HG03571 (cell line): ENCODE measurements around the gene FBXW7.

ENCODE experiments used
- ATAC-seq: cut with Tn5 transposase; IDR thresholded peaks from one replicate; pipeline ENCODE4 v1.9.1; 2021; ENCODE audit not compliant: unreplicated experiment

The FBXW7 gene

GRCh38 chr4:152344001-152344400, 191.9 kb downstream of the FBXW7 start:
- ATAC-seq = no peak

GRCh38 chr4:152342293-152342692, 193.6 kb downstream of the FBXW7 start:
- no peak for ATAC-seq

DNA sequence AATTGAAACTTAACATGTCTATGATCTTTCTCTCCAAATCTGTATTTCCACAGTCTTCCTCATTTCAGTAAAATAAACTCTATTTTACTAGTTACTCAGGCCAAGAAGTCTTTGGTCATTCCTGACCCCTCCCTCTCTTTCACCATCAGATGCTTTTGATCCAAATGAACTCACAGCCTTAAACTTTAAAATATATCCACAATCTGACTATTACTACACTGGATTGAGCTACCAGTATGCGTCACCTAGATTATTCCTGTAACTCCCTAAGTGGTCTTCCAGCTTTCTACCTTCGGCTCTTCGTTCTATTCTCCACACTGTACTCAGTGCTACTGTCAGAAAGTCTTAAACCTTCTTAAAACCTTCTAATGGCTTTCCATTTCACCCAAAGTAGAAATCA, 195.1 kb downstream of the FBXW7 start:
- no peak for ATAC-seq

DNA sequence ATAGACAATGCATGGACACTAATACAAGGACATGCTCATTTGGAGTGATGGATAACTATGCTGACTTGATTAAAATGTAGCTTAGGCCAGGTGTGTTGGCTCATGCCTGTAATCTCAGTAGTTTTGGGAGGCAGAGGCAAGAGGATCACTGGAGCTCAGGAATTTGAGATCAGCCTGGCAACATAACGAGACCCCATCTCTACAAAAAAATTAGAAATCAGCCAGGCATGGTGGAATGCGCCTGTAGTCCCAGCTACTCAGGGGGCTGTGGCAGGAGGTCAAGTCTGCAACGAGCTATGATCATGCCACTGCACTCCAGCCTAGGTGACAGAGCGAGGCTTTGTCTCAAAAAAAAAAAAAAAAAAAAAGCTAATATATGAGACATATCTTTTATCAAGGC, 196.3 kb downstream of the FBXW7 start:
- ATAC-seq = no peak

- no peak for ATAC-seq
Observed at GRCh38 chr4:152334931-152335330, 201.0 kb downstream of the FBXW7 start.

- ATAC-seq = no peak
Observed at GRCh38 chr4:152331042-152331441, 204.8 kb downstream of the FBXW7 start.

DNA sequence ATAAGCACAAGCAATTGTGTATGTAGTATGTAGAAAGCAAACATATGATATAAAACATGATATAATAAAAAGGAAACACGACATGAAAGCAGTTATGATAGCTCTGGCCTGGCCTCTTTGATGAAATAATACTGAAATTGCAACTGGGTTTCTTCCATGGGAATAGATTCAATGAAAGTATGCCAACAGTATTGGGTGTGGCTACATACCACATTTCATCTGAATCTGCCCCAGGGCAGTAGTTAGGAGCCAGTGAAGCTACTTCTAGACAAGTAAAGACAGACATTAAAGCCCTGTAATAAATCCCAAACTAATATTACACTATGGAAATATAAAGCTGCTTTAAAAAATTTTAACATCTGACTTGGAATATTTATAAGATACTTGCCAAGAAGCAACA, 207.3 kb downstream of the FBXW7 start:
- ATAC-seq = no peak

DNA sequence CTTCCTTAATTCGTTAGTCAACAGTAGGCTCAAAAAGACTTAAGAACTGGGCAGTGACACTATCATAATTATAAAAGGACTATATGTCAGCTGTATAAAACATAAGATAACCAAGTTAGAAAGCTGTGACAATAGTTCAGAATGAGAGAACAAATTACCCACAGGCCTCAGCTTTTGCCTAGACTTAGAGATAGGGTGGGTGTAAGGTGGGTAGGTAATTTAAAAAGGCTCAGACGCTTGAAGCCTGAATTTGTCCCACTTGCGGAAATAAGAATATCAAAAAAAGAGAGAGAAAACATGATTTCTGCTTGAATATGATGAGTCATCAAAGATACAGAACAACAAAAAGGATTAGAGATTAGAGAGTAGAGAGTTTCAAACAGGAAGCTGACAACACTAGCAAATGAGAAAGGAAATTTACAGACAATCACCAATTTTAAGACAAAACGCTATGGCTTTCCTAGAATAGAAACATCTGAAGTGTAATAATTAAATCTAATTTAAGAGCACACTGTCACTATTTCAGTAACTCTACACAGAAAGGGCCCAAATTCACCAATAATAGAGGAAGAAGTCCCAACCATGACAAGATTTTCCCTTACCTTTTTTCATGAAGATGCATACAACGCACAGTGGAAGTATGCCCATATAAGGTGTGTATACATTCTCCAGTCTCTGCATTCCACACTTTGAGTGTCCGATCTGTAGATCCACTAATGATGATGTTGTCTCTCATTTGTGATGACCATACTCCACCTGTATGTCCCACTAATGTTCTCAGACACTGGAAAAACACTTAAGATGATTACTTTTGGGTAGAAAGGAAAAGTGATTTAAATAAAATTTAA, 208.1 kb downstream of the FBXW7 start:
- ATAC-seq = no peak

- no peak for ATAC-seq
Observed at GRCh38 chr4:152325831-152326230, 210.1 kb downstream of the FBXW7 start.

DNA sequence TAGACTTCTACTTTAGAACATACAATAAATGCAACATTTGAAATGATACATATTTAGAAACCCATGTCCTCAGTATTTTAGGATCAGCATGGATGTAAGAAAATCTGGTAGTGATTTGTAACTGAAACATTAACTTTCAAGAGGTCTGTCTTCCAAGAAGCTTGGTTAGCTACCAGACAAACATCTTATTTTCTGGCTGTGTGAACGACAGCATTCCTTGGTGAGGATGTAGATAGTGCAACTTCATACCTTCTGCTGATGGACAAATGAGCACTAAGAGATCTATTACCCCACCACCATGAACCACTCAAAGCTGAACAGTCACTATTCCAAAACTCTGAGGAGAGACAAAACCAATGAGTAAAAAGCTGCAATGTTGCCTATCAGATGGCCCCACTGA, 212.7 kb downstream of the FBXW7 start:
- no peak for ATAC-seq

GRCh38 chr4:152322656-152323055, 213.2 kb downstream of the FBXW7 start:
- ATAC-seq = no peak

- ATAC-seq = no peak
Observed at GRCh38 chr4:152321923-152322322, 214.0 kb downstream of the FBXW7 start.

DNA sequence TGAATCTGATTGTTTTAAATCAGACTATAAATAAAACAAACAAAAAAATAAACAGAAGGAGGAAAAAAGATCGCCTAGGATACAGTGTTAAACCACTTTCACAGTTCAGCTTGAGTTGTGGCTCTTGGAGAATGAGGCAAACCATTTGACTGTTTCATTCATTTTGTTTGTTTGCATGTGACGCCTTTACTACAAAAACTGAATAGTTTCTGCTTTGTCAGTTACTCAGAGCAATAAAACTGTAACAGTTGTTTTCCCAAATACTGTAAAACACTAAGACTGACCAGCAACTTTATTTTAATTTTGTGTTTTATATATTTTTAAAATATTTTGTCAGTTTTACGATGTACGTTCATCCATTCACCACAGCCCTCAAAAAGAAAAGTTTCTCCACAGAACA, 214.5 kb downstream of the FBXW7 start:
- no peak for ATAC-seq

- no peak for ATAC-seq
Observed at GRCh38 chr4:152316969-152317368, 218.9 kb downstream of the FBXW7 start.

DNA sequence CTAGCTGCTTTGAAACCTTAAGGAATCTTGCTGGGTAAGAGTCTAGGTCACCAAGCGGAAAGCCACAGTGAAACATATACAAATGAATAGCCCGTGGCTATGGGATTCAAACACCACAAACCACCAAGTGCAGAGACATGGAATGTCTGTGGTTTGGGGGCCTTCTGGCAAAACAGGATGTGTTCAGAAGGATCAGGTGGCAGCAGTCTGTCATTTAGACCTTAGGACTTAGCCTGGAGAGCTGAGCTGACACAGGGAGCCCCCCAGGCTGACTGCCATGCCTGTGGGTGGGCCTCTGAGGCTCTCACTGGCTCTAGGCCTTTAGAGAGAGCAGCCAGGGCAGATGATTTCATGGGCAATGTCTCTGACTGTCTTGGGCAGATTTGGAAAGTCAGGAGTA, 225.6 kb downstream of the FBXW7 start:
- ATAC-seq = no peak

- ATAC-seq = no peak
Observed at GRCh38 chr4:152309418-152309817, 226.5 kb downstream of the FBXW7 start.

DNA sequence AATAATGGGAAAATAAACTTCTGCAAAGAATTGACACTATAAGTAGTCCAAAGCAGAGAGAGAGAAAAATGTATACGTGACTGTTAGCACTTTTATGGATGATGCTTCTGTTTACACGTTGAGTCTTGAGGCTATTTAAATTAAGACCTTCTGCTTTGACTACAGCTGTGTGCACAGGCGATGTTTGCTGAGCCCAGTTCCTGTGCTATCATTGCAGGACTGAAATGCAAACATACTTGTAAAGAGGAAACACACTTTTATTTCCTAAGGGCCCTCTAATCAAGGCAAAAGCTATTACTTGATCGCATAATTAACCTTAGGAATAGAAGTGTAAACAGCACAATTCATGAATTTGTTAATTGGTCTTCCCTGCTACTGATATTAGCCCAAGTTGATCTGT, 226.9 kb downstream of the FBXW7 start:
- ATAC-seq = no peak

DNA sequence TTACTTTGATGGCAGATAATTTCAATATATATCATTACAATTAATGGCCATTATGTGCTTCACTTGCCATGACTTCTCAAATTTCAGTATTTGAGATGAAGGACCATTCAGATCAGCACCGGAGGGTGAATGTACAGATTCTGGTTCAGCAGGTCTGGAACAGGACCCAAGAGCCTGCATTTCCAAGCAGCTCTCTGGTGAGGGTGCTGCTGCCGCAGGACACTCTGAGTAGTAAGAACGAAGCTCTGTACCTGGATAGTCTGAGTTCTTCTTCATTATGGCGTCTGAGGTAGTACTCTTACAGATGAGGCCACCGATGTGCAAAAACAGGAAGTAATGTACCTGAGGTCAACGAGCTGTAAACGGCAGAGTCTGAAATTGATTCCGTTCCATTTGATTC, 228.2 kb downstream of the FBXW7 start:
- ATAC-seq = no peak

GRCh38 chr4:152306541-152306940, 229.4 kb downstream of the FBXW7 start:
- no peak for ATAC-seq

DNA sequence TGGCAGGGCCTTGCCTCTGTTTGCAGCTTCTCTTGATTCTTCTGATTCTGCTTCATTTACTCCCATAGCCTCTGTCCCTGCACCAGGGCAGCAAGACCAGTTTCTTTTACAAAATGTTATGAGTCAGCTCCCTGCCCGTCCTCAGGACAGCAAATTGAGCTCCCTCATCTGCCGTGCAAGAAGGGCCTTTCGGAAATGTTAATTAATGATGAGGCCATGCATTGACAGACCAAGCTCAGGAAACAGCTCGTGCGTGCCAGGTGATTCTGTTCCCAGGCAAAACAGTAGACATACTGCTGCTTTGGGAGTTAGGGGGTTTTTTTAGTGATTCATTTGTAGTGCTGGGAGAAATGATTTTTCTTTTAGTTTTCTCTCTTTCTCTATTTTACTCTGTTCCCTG, 231.7 kb downstream of the FBXW7 start:
- ATAC-seq = peak; percentile 92

GRCh38 chr4:152301381-152301780, 234.5 kb downstream of the FBXW7 start:
- ATAC-seq = no peak

DNA sequence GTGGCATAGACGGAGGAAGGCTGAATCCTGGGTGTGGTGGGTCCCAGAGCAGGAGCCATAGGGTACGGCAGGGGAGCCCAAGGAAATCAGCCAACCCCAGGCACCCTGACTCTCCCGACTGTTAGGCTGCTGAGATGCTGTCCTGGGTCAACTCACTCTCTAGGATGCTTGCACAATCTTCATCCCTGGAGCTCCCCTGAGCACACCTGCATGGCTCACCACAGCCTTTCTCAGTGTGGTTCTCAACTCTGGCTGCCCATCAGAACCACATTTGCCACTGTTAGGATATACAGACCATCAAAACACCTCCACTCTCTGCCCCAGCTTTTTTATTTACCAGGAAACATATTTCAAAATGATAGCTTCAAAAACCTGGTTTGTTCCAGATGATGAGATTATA, 236.3 kb downstream of the FBXW7 start:
- no peak for ATAC-seq

DNA sequence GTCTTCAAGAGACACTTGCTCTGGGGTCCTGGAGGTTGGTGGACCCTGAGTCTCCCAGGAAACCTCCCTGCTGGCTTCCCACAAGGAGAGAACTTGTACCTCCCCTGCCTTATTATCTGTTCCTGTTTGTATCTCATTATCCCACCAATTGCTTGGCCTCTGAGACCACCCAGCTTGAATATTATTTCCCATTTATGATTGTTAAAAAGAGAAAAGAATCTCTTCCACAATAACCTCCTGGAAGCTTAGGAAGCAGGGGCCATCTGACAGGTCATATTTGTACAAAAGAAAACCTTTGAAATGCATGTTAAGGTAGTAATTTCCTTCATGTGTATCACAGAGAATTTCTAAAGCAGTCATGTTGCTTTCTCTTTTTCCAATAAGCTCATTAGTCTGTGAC, 239.5 kb downstream of the FBXW7 start:
- ATAC-seq = no peak
